Neural progenitor cell (in vitro differentiated cells): ENCODE measurements around the gene EXO5. TPM values are rescaled to one million over a fixed set of nuclear protein-coding genes. Genes with fewer than 3 reads are reported as not detected.

Experiments
- DNase-seq: peaks from one replicate; pipeline ENCODE4 v3.0.0-alpha.2; 2016; ENCODE audit warnings: low spot score
- H2AFZ ChIP-seq: fragments of 200-600 bp; sonication (generic); replicated peaks from 2 replicates; pipeline ENCODE4 v1.6.1; 2016; ENCODE audit warnings: antibody characterized with exemption
- H3F3A ChIP-seq: fragments of 200-600 bp; sonication (generic); 2 replicates; pipeline ENCODE4 v1.6.1; 2016; ENCODE audit warnings: antibody characterized with exemption, low read depth
- H3K27ac ChIP-seq: fragments of 200-600 bp; sonication (generic); 2 replicates; pipeline ENCODE4 v1.5.1; 2016; ENCODE audit warnings: mild to moderate bottlenecking
- H3K27me3 ChIP-seq: fragments of 200-600 bp; sonication (generic); 2 replicates; pipeline ENCODE4 v1.6.1; 2016; ENCODE audit warnings: mild to moderate bottlenecking, moderate library complexity
- H3K36me3 ChIP-seq: fragments of 200-600 bp; sonication (generic); 2 replicates; pipeline ENCODE4 v1.5.1; 2016
- H3K4me1 ChIP-seq: fragments of 200-600 bp; sonication (generic); 2 replicates; pipeline ENCODE4 v1.6.1; 2016; ENCODE audit warnings: mixed run types
- H3K4me2 ChIP-seq: fragments of 200-600 bp; sonication (generic); 2 replicates; pipeline ENCODE4 v1.6.1; 2016
- H3K4me3 ChIP-seq: fragments of 200-600 bp; sonication (generic); 2 replicates; pipeline ENCODE4 v1.5.1; 2016
- H3K79me2 ChIP-seq: fragments of 200-600 bp; sonication (generic); 2 replicates; pipeline ENCODE4 v1.6.1; 2016; ENCODE audit warnings: low read depth
- H3K9ac ChIP-seq: fragments of 200-600 bp; sonication (generic); 2 replicates; pipeline ENCODE4 v1.6.1; 2016
- H3K9me3 ChIP-seq: fragments of 200-600 bp; sonication (generic); 2 replicates; pipeline ENCODE4 v1.5.1; 2016; ENCODE audit warnings: low read depth
- H4K20me1 ChIP-seq: fragments of 200-600 bp; sonication (generic); 2 replicates; pipeline ENCODE4 v1.6.1; 2016; ENCODE audit warnings: low read depth
- H3K27ac Mint-ChIP-seq: 3 replicates; pipeline ENCODE4 v1.8.0; 2021; ENCODE audit warnings: mixed read lengths
- H3K27me3 Mint-ChIP-seq: 2 replicates; pipeline ENCODE4 v1.8.0; 2022; ENCODE audit warnings: low read depth, mild to moderate bottlenecking, inconsistent platforms, moderate library complexity, mixed read lengths; ENCODE audit not compliant: insufficient read depth
- H3K36me3 Mint-ChIP-seq: 3 replicates; pipeline ENCODE4 v1.8.0; 2021; ENCODE audit warnings: mixed read lengths
- H3K4me1 Mint-ChIP-seq: 3 replicates; pipeline ENCODE4 v1.8.0; 2021; ENCODE audit warnings: mixed read lengths
- H3K4me3 Mint-ChIP-seq: 3 replicates; pipeline ENCODE4 v1.8.0; 2021; ENCODE audit warnings: mild to moderate bottlenecking, moderate library complexity, mixed read lengths
- H3K9me3 Mint-ChIP-seq: 3 replicates; pipeline ENCODE4 v1.8.0; 2020; ENCODE audit warnings: mixed read lengths
- EZH2 ChIP-seq: fragments of 200-600 bp; sonication (generic); IDR thresholded peaks from 2 replicates; pipeline ENCODE4 v1.6.1; 2017; ENCODE audit warnings: antibody characterized with exemption, mild to moderate bottlenecking, moderate library complexity
- EZH2phosphoT487 ChIP-seq: fragments of 200-600 bp; sonication (generic); IDR thresholded peaks from 2 replicates; pipeline ENCODE4 v1.6.1; 2017; ENCODE audit warnings: antibody characterized with exemption
- small RNA-seq: library from RNA; depleted of rRNA; stranded (forward); fragments of <200 nt; gene quantifications from one replicate; pipeline ENCODE3, GENCODE V24; 2015
- total RNA-seq: library from RNA; depleted of rRNA; stranded (reverse); fragments of >200 nt; gene quantifications from 2 replicates; pipeline ENCODE4 v1.2.3, GENCODE V29; 2015; ENCODE audit warnings: low replicate concordance

The EXO5 gene
- total RNA-seq, 1 donor from 2014 or later: 11.9 TPM

DNA sequence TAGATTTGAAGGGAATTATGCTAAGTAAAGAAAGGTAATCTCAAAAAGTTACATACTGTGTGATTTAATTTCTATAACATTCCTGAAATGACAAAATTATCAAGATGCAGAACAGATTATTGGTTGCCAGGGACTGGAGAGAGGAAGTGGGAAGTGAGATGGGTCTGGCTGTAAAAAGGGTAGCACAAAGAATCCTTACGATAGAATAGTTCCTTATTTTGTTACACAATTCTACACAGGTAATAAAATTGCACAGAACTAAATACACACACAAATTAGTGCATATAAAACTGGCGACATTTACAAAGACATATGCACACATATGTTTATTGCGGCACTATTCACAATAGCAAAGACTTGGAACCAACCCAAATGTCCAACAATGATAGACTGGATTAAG lies 56.3 kb downstream of the EXO5 start:
- no peaks in the 10 kb centered on the region for H3K9me3 ChIP-seq
- no peak overlapping the region for H3K27ac ChIP-seq
- H3K27ac Mint-ChIP-seq: no peak overlapping the region
- no peaks in the 10 kb centered on the region for H3K36me3 ChIP-seq
- TF ChIP-seq EZH2: no peak
- TF ChIP-seq EZH2phosphoT487: no peak
- H3F3A ChIP-seq: no peaks in the 10 kb centered on the region
- H3K4me1 ChIP-seq: no peaks in the 10 kb centered on the region
- no peaks in the 10 kb centered on the region for H3K79me2 ChIP-seq
- peaks cover under 1% of the 10 kb centered on the region for H3K9me3 Mint-ChIP-seq
- no peak overlapping the region for H3K9ac ChIP-seq
- no peak overlapping the region for H3K4me2 ChIP-seq
- no peaks in the 10 kb centered on the region for H3K36me3 Mint-ChIP-seq
- DNase-seq: no peak
- peaks cover 2% of the 10 kb centered on the region for H3K27me3 Mint-ChIP-seq
- H3K27me3 ChIP-seq: no peaks in the 10 kb centered on the region
- H2AFZ ChIP-seq: peak overlapping the region; percentile 82
- H3K4me3 ChIP-seq: no peak overlapping the region
- H4K20me1 ChIP-seq: no peaks in the 10 kb centered on the region
- H3K4me1 Mint-ChIP-seq: no peaks in the 10 kb centered on the region
- H3K4me3 Mint-ChIP-seq: no peak overlapping the region

Small RNA genes lying within 50 kb of the gene (small RNA-seq; reads per million reads assigned to genes)
- gene AL356379.1: not detected

Other genes with a start within 250 kb of the EXO5 start
- 3.7 and 14.8 TPM in 2 replicates for gene COL9A2, start 191.5 kb upstream of the EXO5 start, total RNA-seq
- gene SMAP2, start 135.0 kb upstream of the EXO5 start, total RNA-seq: 9.4 and 11.7 TPM in 2 replicates
- gene ZFP69B, start 58.3 kb upstream of the EXO5 start, total RNA-seq: 11.0 and 17.1 TPM in 2 replicates
- 6.0 and 8.9 TPM in 2 replicates for gene ZFP69, start 31.5 kb upstream of the EXO5 start, total RNA-seq
- 5.8 and 7.6 TPM in 2 replicates for gene ZNF684, start 22.9 kb downstream of the EXO5 start, total RNA-seq
- 17.2 and 27.1 TPM in 2 replicates for gene RIMS3, start 156.9 kb downstream of the EXO5 start, total RNA-seq
- gene NFYC, start 182.9 kb downstream of the EXO5 start, total RNA-seq: 38.0 and 61.3 TPM in 2 replicates